Urothelium cell line (cell line): ENCODE results near the gene SLF2.

ENCODE experiments used
- DNase-seq: peaks from one replicate; pipeline ENCODE4 v3.0.0; 2011; ENCODE audit warnings: low spot score, mixed read lengths
- FAIRE-seq: peaks from 2 replicates; lab custom pipeline; 2011; peaks lifted over from hg19 to GRCh38; lab: Jason Lieb, UNC

SLF2 gene

DNA sequence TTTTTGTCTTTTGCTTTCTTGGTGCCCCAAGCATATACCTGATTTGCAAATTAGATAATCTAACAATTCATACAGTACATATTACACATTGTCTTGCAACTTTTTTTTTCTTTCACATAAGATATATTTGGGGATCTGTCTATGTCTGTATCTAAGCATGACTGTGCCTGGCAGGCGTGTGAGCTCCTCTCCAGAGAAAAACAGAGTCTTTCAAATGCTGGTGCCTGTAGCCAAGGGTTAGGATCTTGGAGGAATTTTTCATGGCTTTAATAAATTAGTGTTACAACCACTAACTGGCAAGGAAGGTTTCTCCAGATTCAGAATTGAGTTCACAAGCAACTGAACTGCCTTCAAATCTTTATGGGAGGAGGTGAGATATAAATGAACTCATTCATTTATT, 14.8 kb upstream of the SLF2 start:
- FAIRE-seq = no peak
- no peak for DNase-seq

GRCh38 chr10:100899171-100899570, 13.6 kb upstream of the SLF2 start:
- DNase-seq = no peak
- FAIRE-seq = no peak

- DNase-seq (no peak), FAIRE-seq (no peak)
Measured at GRCh38 chr10:100901051-100901450, 11.7 kb upstream of the SLF2 start.

DNA sequence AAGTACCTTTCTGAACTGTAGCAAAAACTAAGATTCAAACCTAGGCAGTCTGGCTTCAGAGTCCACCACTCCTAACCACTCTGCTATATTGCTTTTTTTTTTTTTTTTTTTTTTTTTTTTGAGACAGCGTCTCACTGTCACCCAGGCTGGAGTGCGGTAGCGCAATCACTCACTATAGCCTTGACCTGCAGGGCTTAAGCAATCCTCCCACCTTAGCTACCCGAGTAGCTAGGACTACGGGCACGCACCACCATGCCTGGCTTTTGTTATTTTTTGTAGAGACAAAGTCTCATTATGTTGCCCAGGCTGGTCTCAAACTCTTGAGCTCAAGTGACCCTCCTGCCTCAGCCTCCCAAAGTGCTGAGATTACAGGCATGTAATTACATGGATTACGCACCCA, 10.1 kb upstream of the SLF2 start:
- DNase-seq (no peak), FAIRE-seq (no peak)

GRCh38 chr10:100904917-100905316, 7.8 kb upstream of the SLF2 start:
- FAIRE-seq (no peak), DNase-seq (no peak)

GRCh38 chr10:100907175-100907574, 5.6 kb upstream of the SLF2 start:
- no peak for FAIRE-seq
- DNase-seq = no peak

DNA sequence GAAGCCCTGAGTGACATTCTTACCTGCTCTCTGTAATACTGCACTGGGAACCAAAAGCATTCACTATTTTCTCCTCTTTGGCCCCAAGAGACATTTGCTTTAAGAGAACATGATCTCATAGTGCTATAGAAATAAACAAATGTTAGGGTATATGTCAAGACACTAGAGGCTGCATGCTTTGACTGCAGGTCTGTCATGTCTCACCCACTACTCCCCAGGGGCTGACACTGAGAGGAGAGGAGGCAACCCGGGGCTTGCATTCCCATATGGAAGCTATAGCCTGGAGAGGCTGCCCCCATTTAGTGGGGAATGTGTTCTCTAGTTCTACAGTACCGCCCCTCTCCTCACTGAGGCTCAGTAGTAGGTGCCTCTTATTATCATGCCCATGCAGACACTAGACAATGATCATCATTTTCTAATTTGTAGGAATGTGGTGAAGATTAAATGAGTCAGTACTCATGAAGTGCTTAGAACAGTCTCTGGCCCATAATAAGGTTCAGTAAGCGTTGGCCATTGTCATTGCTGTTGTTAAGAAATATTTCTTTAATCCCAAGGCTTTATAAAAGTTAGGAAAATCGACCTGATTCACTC, 4.9 kb upstream of the SLF2 start:
- no peak for DNase-seq
- no peak for FAIRE-seq

DNA sequence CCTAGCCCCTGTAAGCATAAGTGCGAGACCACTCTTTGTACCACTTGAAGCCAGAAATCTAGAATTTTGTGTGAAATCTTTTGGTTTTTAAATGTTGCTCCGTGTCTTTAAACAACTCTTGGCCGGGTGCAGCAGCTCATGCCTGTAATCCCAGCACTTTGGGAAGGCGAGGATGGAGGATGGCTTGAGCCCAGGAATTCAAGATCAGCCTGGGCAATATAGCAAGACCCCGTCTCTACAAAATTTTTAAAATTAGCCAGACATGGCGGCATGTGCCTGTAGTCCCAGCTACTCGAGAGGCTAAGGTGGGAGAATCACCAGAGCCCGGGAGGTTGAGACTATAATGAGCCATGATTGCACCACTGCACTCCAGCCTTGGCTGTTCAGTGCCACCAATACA, 4.4 kb upstream of the SLF2 start:
- no peak for DNase-seq
- no peak for FAIRE-seq

DNA sequence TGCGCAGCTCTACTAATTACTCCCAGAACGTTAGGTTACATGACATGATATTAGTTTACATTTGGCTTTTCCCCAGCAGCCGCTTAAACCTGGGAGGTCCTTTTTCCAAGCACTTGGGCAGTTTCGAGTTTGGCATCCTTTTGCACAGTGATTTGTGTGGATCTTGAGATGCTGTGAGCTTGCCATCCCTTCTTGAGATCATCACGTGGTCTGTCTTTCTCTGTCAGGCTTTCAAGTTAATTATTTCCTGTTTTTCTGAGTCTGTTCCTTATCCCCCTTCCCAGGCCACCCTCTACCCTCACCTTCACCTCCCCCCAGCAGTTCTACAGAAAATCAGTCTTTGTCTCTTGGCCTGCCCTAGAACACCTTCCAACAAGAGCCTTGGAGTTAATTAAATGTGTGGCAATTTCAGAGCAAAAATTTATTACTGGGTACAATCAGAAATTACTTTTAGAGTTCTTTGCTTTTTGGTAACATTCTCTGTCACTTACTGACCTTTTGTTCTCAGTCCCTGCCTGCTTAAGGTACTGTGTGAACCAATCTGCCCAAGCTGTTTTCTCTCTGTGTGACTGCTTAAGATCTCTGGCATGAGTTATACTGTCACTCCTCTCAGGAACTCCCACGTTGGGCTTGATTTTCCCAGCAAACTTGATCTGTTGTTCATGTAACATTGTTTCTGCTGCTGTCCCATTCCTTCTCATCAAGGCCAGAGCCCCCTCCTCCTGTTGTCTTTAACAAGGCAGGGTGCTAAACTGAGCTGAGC, 3.1 kb upstream of the SLF2 start:
- FAIRE-seq (no peak), DNase-seq (no peak)

- FAIRE-seq = no peak
Measured at GRCh38 chr10:100911472-100911871, 1.3 kb upstream of the SLF2 start.

GRCh38 chr10:100912013-100912604, 654 bp upstream of the SLF2 start:
- FAIRE-seq (peak; percentile 50), DNase-seq (no peak)

More at GRCh38 chr10:100911472-100911871, 1.3 kb upstream of the SLF2 start:
- no peak for DNase-seq

GRCh38 chr10:100913470-100913865, 705 bp downstream of the SLF2 start:
- DNase-seq (no peak), FAIRE-seq (no peak)

GRCh38 chr10:100917071-100917470, 4.3 kb downstream of the SLF2 start:
- DNase-seq (no peak), FAIRE-seq (no peak)

DNA sequence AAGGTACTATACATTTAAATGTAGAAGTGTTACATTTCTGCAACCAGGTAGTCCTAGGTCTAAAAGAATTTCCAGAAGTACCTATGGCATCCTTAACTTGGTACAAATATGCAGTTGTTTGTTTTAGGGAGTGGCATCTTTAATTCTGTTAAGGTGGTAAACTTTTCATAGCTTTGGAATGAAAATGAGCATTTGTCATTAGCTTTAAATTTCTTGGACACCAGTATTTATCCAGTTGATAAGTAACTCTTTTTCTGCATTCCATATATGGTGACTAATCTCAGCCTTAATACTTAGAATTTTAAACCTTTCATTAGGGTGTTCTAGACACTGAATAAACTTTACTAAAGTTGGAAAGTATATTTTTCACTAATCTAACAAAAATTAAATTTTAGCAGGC, 10.8 kb downstream of the SLF2 start:
- FAIRE-seq (no peak), DNase-seq (no peak)

DNA sequence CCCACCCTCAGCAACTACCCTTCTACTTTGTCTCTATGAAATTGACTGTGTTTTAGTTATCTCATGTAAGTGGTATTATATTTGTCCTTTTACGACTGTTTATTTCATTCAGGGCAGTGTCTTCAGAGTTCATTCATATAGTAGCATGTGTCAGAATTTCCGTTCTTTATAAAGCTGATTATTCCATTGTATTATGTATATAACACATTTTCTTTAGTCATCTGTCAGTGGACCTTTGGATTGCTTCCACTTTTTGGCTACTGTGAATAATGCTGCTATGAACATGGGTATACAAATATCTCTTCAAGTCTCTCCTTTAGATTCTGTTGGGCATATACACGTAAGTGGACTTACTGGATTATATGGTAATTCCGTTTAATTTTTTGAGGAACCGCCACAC, 14.5 kb downstream of the SLF2 start:
- DNase-seq (no peak), FAIRE-seq (no peak)

DNA sequence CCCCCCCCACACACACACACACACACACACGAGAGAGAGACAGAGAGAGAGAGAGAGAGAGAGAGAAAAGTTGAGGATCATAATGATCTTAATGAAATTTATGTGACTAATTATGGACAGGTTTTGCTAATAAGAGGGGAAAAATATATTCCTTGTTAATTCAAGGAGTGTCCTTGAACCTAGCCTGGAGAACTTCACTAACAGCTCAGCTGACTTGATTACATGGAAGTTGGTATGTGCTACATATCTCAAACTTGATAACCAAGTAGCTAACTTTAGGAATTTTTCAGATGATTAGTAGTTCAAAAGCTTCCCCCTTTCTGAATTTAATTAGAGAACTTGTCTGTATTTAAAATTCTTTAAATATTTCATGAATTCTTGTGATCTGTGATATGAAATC, 15.3 kb downstream of the SLF2 start:
- DNase-seq (no peak), FAIRE-seq (no peak)

GRCh38 chr10:100930368-100930767, 17.6 kb downstream of the SLF2 start:
- FAIRE-seq = no peak
- no peak for DNase-seq

- FAIRE-seq (no peak), DNase-seq (peak; percentile 12)
Measured at GRCh38 chr10:100934084-100934659, 21.4 kb downstream of the SLF2 start.

DNA sequence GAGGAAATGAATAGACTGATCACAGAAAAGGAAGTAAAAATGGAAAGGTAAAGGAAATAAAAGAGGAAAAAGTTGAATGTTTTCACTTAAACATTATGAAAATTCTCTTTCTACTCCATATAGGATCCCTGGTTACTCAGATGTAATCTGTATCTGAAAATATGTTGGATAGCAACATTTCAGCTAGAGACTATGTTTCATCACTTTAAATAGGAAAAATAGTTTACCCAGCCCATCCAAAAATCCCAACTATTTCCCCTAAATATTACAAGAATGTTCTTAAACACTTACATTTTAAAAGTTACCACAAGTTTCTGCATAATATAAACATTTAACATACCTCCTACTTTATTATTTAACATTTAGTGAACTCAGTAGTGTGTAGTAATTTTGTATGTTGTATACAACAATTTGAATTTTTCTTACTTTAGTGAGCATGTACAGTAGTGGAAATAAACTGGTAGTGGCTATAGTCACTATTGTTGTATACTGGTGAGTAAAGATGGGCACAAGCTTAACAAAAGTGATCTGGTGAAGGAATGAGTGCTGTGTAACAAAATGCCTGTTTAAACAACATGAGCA, 27.1 kb downstream of the SLF2 start:
- FAIRE-seq (no peak), DNase-seq (no peak)

GRCh38 chr10:100942229-100942628, 29.5 kb downstream of the SLF2 start:
- no peak for FAIRE-seq
- DNase-seq = no peak

DNA sequence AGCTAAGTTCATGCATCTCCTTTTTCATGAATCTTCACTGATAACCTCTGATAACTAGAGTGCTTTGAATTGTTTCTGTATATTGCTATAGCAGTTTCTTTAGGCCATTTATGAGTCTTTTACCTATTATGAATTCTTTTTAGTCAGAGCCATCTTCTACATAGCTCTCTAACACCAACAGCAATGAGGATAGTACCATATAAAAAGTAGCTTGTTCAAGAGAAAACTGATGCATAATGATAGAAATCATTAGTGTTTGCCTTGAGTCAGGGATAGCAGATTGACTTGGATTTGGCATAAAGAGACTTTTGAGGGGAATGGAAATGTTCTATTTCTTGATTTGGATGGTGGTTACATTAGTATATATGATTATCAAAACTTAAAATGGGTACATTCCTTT, 30.7 kb downstream of the SLF2 start:
- DNase-seq (no peak), FAIRE-seq (no peak)

- FAIRE-seq (no peak), DNase-seq (no peak)
Measured at GRCh38 chr10:100945754-100946153, 33.0 kb downstream of the SLF2 start.
